Renal pelvis (tissue), 4 donors: ENCODE data around the gene RAD51B. TPM values are rescaled to one million over a fixed set of nuclear protein-coding genes. Genes with fewer than 3 reads are reported as not detected.
"Not testable (repeated sequence)": the region's sequence is repeated elsewhere in the genome, so short reads cannot be mapped to it uniquely, and the experiment has no call there.

ENCODE experiments used
- DNase-seq: peaks from one replicate; pipeline ENCODE4 v3.0.0-alpha.2; 2013
- polyA plus RNA-seq, 3 donors: library from polyadenylated mRNA; unstranded; fragments of 120-200 nt; gene quantifications; one replicate each; pipeline ENCODE4 v1.2.1, GENCODE V29; 2013; ENCODE audit not compliant: insufficient read length in 3 of 3

The RAD51B gene
- polyA plus RNA-seq, 3 donors = 9.8 to 11.0 (median 9.8) TPM

DNA sequence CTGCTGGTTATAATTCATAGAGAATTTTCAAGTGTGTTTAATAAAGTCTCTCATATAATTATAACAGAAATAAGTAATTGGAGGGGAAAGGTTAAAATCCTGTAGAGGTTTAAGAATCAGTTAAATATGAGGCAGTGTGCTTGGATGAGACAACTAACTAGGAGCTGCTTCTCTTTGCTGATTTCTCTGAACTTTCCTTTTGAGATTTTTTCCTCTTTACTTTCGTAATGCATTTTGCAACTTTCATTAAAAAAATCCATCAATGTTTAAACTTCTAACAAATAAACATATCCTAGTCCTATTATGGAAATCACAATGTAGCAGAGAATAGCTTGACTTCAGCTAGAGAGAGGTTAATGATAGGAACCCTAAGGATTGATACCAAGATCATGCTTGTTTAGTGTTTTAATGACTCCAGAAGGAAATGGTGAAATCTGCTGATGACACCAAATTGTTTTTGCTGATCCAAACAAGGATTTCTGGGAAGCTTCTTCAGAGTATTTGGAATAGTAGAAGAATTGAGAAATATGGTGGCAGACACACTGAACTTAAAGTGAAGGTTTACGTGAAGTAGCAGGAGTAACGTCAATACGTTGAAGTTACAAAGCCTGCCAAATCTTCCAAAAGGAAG is 122.6 kb downstream of the RAD51B start:
- DNase-seq = no peak

DNA sequence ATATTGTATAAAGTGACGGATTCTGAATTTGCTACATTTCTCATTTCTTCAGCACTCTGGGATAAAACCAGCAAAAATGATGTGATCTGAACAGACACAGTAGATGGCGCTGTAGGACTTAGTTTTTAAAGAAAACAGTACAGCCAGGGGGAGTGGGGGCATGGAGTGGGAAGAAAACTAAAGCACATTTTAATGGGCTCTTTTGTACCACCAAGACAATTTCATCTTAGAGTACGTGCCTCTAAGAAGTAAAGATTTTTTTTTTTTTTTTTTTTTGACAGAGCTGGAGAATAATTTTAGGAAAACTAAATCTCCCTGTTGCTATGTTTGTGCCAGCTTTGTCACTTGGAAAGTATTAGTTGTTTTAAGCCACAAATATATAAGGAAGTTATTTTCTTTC is 124.4 kb downstream of the RAD51B start:
- DNase-seq = peak; percentile 91

- no peak for DNase-seq
Measured at GRCh38 chr14:67944605-67945004, 125.0 kb downstream of the RAD51B start.

DNA sequence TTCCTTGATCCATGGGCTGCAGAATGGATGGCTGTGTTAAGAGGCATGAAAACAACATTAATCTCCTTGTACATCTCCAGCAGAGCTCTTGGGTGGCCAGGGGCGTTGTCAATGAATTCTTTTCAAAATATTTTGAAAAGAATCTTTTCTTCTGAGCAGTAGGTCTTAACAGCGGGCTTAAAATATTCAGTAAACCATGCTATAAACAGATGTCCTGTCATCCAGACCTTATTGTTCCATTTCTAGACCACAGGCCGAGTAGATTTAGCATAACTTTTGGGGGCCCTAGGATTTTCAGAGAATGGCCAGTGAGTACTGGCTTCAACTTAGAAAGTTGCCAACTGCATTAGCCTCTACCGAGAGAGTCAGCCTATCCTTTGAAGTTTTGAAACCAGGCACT is 130.2 kb downstream of the RAD51B start:
- DNase-seq = no peak

GRCh38 chr14:67950386-67950785 is 130.8 kb downstream of the RAD51B start:
- no peak for DNase-seq

DNA sequence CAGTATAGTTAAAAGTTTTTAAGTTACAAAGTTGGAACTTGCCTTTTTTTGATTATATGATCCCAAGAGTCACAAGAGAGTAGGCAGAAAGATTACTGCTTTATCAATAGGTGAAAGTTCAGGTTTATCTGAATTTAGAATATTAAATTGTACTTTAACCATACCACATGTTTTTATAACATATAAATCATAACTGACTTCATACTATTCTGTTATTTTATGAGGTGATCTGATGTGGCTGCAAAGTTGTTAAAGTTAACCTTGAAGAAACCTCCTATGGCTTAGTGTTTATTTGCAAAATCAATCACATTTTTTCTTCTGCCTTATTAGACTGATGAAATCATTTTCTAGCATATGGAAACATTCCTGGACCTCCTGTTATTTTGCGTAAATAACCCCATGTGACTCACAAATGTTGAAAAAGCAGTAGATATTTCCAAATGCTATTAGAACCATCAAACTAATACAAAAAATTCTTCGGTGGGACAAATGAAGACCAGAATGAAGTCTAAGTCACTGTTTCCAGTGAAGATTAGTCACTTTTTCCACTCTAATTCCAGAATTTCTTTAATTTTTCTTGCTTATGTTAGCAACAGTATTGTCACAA is 132.1 kb downstream of the RAD51B start:
- no peak for DNase-seq

DNA sequence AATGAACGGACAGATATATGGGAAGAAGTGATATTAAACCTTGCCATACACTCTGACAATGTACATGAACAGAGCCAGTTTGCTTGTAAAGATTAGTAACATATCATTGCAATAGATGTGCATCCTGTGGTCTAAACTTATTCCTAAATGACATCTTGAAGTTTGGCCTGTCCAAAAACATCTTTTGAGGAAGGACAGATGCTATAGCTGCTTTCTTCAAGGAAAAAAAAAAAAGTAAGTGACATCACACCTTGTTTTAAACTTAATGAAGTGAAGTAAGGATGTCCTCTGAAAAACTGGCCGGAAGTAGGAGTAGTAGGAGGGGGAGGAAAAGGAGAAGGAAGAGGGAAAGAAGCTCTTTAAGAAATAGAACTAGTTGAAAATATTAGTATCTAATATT is 132.8 kb downstream of the RAD51B start:
- no peak for DNase-seq

DNA sequence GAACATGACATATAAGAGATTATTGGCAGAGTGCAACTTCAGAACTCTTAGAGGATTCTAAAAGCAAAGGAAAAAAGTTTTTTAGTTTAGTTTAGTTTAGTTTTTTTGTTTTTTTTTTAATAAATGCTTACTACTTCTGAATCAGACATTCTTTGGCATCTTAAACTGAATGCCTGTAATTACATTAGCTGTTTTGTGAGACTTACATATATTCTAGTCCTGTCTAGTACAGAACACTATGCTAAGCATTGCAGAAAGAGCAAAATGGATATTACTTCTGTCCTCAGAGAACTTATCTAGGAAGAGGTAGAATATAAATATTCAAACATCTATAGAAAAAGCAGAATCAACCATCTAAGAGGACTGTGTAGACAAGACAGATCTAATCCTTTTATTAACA is 133.2 kb downstream of the RAD51B start:
- no peak for DNase-seq

DNA sequence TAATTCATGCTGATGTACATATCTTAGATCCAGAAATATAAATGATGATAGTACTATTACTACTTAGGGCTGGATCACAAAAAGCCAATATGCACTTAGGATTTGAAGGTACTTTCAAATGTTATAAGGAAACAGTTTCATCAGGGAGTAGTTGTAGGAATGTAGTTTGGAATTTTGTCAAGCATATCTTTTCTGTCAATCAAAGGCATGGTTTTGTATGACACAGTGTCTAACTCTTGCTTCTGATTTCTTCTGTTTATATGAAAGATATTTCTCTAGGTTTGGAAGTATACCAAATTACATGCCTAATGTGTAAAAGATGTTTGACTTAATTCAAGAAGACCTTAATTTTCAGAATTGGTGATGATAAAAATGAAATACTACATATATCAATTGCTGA is 135.7 kb downstream of the RAD51B start:
- no peak for DNase-seq

DNA sequence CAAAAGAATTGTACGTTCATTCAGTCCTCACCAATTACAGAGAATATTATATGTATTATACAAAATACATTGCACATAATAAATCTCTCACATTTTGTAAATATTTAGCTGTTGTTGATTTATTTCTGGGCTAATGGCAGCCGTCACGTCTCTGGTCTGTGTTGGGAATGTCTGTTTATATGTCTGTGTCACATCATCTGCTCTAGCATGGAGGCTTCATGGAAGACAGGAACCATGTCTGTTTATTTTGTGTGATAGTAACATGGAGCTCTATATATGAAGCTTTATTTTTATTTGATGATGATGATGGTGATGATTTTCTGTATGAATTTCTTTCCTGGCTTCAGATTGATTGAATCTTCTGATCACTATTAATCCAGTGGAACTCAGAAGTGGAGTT is 138.4 kb downstream of the RAD51B start:
- no peak for DNase-seq

- DNase-seq = no peak
Measured at GRCh38 chr14:67961676-67962075, 142.1 kb downstream of the RAD51B start.

DNA sequence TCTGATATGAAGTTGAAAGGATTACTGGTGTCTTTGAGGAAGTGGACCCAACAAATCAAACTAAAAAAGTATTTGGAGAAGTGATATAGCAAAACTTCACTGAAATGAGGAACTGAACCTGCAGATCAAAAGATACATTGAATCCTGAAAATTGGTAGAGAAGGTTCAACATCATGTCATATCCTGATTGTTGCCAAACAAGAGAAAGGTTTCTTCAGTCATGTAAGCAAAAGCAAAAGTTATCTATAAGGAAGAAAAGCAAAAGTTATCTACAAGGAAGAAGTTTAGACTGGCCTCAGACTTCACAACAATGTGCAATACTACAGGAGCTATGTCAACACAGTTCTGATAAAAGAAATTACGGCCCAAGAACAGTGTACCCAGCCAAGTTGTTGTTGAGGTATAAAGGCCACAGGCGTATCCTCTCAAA is 142.7 kb downstream of the RAD51B start:
- no peak for DNase-seq

GRCh38 chr14:67963545-67963944 is 144.0 kb downstream of the RAD51B start:
- no peak for DNase-seq

DNA sequence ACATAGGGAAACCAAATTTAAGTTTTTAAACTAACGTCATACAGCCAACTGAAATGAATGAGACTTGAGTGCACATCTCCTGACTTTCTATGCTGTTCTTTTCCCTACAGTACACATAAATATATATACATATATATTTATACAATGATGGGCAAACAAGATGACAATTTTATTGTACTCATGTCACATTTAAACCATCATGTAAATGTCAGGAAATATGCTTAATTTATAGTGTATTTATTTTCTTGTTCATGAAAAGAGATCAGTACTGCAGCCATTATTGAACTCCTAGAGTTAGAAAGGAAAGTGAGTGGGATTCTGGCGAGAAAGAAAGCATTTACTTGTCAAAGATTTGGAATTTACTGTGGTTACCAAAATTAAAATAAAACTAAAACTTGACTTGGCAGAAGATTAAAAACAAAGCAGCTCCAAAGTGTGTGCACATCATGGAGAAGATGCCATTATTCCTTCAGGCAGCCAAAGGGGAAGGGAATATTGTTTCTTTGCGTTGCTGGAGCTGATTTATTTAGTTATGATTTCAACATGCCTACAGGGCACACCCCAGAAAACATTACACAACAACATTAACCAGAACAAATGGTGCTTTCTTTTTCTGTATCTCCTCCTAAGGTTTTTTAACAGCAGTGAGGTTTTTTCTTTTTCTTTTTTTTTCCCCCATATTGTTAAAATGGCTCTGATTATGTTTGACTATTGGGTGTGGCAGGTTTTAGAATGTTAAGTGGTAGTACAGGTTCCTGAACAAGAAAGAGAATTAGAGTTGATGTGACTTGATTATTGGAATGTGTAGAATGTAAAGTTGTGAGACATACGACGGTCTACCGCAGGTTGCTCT is 144.6 kb downstream of the RAD51B start:
- no peak for DNase-seq

DNA sequence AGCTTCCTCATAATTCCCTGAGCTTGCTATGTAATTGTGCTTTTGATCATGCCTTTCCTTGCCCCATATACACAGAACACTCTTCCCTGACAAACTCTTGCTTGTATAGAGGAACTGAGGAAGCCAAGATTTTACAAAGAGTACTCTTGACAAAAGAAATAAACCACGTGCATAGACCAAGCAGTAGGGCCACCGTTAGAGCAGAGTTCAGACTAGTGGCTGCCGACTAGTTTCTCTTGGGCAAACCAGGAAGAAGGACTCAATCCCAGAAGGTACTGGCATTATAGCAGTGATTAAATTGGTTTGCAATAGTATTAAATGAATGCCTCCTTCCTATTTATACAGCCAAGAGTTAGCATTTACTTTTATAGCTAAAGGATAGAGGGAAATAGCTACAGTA is 146.1 kb downstream of the RAD51B start:
- DNase-seq = no peak

DNA sequence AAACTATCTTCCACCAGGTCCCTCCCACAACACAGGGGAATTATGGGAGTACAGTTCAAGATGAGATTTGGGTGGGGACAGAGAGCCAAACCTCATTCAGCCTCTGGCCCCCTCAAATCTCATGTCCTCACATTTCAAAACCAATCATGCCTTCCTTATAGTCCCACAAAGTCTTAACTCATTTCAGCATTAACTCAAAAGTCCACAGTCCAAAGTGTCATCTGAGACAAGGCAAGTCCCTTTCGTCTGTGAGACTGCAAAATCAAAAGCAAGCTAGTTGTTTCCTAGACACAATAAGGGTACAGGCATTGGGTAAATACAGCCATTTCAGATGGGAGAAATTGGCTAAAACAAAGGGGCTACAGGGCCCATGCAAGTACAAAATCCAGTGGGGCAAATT is 147.6 kb downstream of the RAD51B start:
- DNase-seq = no peak

DNA sequence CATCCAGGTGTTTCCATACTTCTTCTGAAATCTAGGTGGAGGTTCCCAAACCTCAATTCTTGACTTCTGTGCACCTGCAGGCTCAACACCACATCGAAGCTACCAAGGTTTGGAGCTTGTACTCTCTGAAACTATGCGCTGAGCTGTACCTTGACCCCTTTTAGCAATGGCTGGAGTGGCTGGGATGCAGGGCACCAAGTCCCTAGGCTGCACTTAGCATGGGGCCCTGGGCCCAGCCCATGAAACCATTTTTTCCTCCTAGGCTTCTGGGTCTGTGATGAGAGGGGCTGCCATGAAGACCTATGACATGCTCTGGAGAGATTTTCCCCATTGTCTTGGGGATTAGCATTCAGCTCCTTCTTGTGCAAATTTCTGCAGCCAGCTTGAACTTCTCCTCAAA is 148.4 kb downstream of the RAD51B start:
- not testable (repeated sequence) for DNase-seq

DNA sequence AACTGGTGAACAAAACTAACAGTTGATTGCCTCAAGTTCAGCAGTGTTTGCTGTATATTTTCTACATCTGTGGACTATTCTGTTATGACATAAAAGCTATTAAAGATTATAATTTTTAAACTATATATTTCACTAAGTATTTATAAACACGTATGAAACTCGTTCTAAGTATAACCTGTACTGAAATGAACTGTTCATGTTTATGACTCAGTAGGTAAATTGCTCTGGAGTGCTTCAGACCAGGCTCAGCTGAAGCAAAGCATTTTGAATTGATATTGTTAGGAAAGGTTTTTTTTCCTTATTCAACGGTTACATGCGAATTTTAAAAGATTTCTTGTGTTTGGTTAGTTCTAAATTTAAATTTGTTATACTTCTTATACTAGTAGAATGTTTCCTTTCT is 151.3 kb downstream of the RAD51B start:
- no peak for DNase-seq

GRCh38 chr14:67971627-67972625 is 152.3 kb downstream of the RAD51B start:
- no peak for DNase-seq

DNA sequence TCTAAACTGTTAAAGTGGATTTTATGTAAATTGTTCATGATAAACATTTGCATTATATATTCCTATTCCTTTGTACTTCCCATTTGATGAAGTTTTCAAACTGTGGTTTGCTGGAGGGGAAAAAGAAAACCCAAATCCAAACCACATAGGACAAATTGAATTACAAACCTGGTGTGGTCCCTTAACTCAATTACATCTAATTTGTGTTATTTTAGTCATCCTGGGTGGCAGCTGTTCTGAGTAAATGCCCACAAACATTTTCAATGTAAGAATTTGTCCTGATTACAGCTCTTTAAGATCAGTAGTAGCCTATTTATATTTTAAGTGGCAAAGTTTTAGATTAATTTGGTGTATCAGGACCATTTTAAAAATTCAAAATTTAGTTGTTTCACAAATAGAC is 153.9 kb downstream of the RAD51B start:
- no peak for DNase-seq

GRCh38 chr14:67975470-67975869 is 155.9 kb downstream of the RAD51B start:
- DNase-seq = no peak
